Transverse colon (tissue), 4 donors: ENCODE results near the gene GALNT17. TPM values are rescaled to one million over a fixed set of nuclear protein-coding genes. Genes with fewer than 3 reads are reported as not detected.

ENCODE experiments used
- DNase-seq: peaks from one replicate; pipeline ENCODE4 v3.0.0-alpha.2; 2019
- H3K27ac ChIP-seq, 4 donors: fragments of 200-600 bp; sonication (generic); 2 replicates each; pipeline ENCODE4 v1.5.1; 2016 to 2018; ENCODE audit warnings: inconsistent platforms in 4 of 4
- H3K27me3 ChIP-seq: fragments of 200-600 bp; sonication (generic); 2 replicates; pipeline ENCODE4 v1.5.1; 2017; ENCODE audit warnings: inconsistent platforms
- H3K36me3 ChIP-seq, 4 donors: fragments of 200-600 bp; sonication (generic); 2 replicates each; pipeline ENCODE4 v1.5.1; 2017 to 2019; ENCODE audit warnings: inconsistent platforms in 4 of 4
- H3K4me1 ChIP-seq, 4 donors: fragments of 200-600 bp; sonication (generic); 2 replicates each; pipeline ENCODE4 v1.5.1; 2017 to 2020; ENCODE audit warnings: inconsistent platforms in 4 of 4
- H3K4me3 ChIP-seq, 4 donors: fragments of 200-600 bp; sonication (generic); 1 replicate in 1 of 4; 2 replicates in 3 of 4; pipeline versions ENCODE4 v1.5.1 to v1.6.1; 2017 to 2019; ENCODE audit warnings: inconsistent platforms in 4 of 4
- H3K9me3 ChIP-seq, 2 donors: fragments of 200-600 bp; sonication (generic); 2 replicates each; pipeline ENCODE4 v1.5.1; 2017 to 2019; ENCODE audit warnings: inconsistent platforms in 2 of 2
- EP300 ChIP-seq: sonication (generic); formaldehyde crosslinking; IDR thresholded peaks from one replicate; pipeline ENCODE4 v1.6.1; 2017; ENCODE audit warnings: antibody characterized with exemption, low read depth
- POLR2A ChIP-seq: fragments of 450-650 bp; IDR thresholded peaks from one replicate; pipeline ENCODE4 v1.6.1; 2016; ENCODE audit warnings: antibody characterized with exemption, mild to moderate bottlenecking, moderate library complexity
- POLR2AphosphoS5 ChIP-seq, 3 donors: sonication (generic); formaldehyde crosslinking; IDR thresholded peaks; one replicate each; pipeline ENCODE4 v1.6.1; 2016; ENCODE audit warnings: antibody characterized with exemption in 3 of 3
- WGBS, 2 donors: methylation state at CpG; one replicate each; pipeline ENCODE4 v1.1.5; 2018; ENCODE audit warnings: low coverage in 1 of 2; 5-methylcytosine and 5-hydroxymethylcytosine counted together
- in situ Hi-C, 4 donors: fragments of 200-750 bp; cut with MboI; loops; one replicate each; pipeline versions ENCODE4 v1.15.0 to v1.15.1; 2017; ENCODE audit warnings: low sequenced_read_pairs in 3 of 4, low pct_ligation_motif_present in 1 of 4, low pct_unique_long_range_greater_than_20kb in 1 of 4
- intact Hi-C: fragments of 100-400 bp; cut with DNase I; formaldehyde crosslinking; loops from one replicate; pipeline ENCODE4 v1.15.1; 2023; ENCODE audit warnings: low total_unique reads
- total RNA-seq, 4 donors: library from RNA; depleted of rRNA; stranded (reverse); fragments of >200 nt; gene quantifications; one replicate each; pipeline ENCODE4 v1.1.0, GENCODE V29; 2016
- TF ChIP-seq, protein P1 (sequence below), 5 experiments: fragments of 200-600 bp in 3 of 5; fragments of 450-650 bp in 2 of 5; sonication (generic) in 3 of 5; IDR thresholded peaks; 1 replicate in 2 of 5; 2 replicates in 3 of 5; pipeline ENCODE4 v1.5.1; 2016 to 2017; ENCODE audit warnings: antibody characterized with exemption in 5 of 5, inconsistent platforms in 3 of 5, mild to moderate bottlenecking in 2 of 5, moderate library complexity in 1 of 5

The GALNT17 gene
- total RNA-seq, 4 donors from 2014 or later: 2.6 to 6.6 (median 5.7) TPM

DNA sequence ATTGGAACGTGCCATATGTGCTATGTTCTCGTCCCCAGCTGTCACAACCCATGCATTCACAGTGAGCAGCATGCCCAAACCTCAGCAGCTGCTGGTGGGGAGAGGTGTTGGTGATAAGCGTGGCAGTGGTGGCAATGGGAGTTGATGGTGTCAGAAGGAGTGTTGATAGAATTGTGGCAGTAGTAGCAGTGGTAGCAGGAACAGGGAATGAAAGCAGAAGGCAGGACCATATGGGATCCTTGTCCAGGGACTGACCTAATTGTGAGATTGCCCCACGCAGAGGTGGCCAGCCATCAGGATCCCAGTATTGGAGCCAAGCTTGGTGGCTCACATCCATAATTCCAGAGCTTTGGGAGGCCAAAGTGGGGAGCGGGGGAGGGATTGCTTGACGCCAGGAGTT, 276.3 kb downstream of the GALNT17 start:
- Histone ChIP-seq H3K27ac (no peak overlapping the region), H3K4me1 (no peaks in the 10 kb centered on the region), H3K36me3 (no peaks in the 10 kb centered on the region), H3K9me3 (peaks cover 0 to 3% of the 10 kb centered on the region in 2 donors), H3K27me3 (no peaks in the 10 kb centered on the region), H3K4me3 (no peak overlapping the region)
- TF ChIP-seq EP300: no peak
- TF ChIP-seq, protein P1, sequence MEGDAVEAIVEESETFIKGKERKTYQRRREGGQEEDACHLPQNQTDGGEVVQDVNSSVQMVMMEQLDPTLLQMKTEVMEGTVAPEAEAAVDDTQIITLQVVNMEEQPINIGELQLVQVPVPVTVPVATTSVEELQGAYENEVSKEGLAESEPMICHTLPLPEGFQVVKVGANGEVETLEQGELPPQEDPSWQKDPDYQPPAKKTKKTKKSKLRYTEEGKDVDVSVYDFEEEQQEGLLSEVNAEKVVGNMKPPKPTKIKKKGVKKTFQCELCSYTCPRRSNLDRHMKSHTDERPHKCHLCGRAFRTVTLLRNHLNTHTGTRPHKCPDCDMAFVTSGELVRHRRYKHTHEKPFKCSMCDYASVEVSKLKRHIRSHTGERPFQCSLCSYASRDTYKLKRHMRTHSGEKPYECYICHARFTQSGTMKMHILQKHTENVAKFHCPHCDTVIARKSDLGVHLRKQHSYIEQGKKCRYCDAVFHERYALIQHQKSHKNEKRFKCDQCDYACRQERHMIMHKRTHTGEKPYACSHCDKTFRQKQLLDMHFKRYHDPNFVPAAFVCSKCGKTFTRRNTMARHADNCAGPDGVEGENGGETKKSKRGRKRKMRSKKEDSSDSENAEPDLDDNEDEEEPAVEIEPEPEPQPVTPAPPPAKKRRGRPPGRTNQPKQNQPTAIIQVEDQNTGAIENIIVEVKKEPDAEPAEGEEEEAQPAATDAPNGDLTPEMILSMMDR (IDR thresholded peaks at IDR 0.05): no peak
- no peak for TF ChIP-seq POLR2AphosphoS5 (IDR thresholded peaks at IDR 0.05)
- no peak for TF ChIP-seq POLR2A
- intact Hi-C loops (no loop called here), in situ Hi-C loops (no loop called here)
- DNase-seq: no peak
- WGBS, 2 donors: 79 to 100% methylated on average over 1 to 6 of the region's 6 CpGs

DNA sequence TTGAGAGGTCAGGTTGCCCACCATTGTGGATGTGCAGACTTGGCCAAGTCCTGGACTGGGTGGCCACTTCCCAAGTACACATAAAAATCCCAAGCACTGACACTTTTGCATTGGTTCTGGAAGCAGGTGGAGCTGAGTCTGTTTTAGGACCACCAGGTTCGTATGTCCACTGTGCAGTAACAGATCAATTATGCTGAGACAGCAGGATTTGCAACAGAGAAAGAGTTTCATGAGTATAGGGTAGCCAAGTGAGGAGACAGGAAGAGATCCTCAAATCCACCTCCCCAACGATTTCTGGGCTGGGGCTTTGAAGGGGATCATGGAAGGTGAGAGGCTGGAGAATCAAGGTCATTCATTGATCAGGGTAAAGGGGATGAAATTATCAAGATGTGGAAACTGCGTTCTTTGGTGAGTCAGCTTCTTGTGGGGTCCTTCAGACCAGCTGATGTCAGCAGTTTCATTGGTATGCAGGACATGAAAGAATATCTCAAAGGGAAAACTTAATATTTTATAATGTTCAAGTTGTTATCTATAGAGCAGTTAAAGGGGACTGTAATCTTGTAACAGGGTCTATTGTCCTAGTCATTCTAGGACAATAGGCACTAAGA, 277.7 kb downstream of the GALNT17 start:
- Histone ChIP-seq H3K27ac (no peak overlapping the region), H3K36me3 (no peaks in the 10 kb centered on the region), H3K4me3 (no peak overlapping the region), H3K9me3 (peaks cover 0 to 3% of the 10 kb centered on the region in 2 donors), H3K4me1 (no peaks in the 10 kb centered on the region), H3K27me3 (no peaks in the 10 kb centered on the region)
- no peak for DNase-seq
- TF ChIP-seq POLR2AphosphoS5 (IDR thresholded peaks at IDR 0.05) (no peak), POLR2A (no peak), EP300 (no peak)
- TF ChIP-seq, protein P1 (IDR thresholded peaks at IDR 0.05): no peak
- intact Hi-C loops (no loop called here), in situ Hi-C loops (no loop called here)
- 43 to 63% methylated on average over 2 to 3 of the region's 3 CpGs for WGBS, 2 donors

DNA sequence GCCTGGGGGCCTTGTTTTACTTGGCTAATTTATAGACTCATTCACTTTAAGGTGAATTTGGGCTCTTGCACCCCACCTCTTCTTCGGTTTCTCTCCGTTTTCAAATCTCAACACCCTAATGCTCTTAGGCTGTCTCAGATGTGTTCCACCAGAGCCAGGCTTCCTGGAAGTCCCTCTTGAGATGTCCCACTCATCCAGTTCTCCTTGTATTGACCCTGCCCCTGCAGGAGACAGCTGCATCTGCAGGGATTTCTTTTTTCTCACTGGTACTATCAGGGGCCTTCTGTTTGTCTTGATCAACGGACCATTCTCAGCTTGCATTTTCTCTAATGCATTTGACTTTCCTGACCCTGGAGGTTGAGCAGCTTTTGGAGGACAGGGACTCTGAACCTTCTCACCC, 279.5 kb downstream of the GALNT17 start:
- Histone ChIP-seq H3K9me3 (peaks cover 0 to 3% of the 10 kb centered on the region in 2 donors), H3K36me3 (no peaks in the 10 kb centered on the region), H3K4me1 (no peaks in the 10 kb centered on the region), H3K27me3 (no peaks in the 10 kb centered on the region), H3K27ac (no peak overlapping the region), H3K4me3 (no peak overlapping the region)
- no peak for DNase-seq
- 75 to 84% methylated on average over 2 to 3 of the region's 3 CpGs for WGBS, 2 donors
- in situ Hi-C loops (no loop called here), intact Hi-C loops (no loop called here)
- TF ChIP-seq, protein P1 (IDR thresholded peaks at IDR 0.05): no peak
- no peak for TF ChIP-seq POLR2A

DNA sequence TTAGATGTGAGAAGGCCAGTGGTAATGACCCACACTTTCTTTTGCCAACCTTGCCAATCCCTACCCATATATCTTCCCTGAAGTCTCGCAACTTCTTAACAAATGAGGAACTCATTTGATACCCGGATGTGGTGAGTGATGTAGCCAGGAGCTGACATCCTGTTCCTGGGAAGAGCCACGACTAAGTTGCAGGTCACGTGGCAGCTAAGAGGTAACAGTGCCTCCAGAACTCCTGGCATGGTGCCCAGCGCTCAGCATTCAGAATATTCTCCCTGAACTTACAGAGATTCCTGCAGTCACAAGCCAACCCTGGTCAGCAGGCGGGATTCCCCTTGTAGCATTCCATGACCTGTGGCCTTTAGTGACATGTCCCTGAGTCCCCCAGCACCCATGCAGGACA, 282.5 kb downstream of the GALNT17 start:
- intact Hi-C loops: no loop called here
- H3K4me3 ChIP-seq: no peak overlapping the region
- no peak for DNase-seq
- H3K27me3 ChIP-seq: no peaks in the 10 kb centered on the region
- in situ Hi-C loops: no loop called here
- peaks cover 0 to 3% of the 10 kb centered on the region in 2 donors for H3K9me3 ChIP-seq
- no peaks in the 10 kb centered on the region for H3K36me3 ChIP-seq
- H3K27ac ChIP-seq: no peak overlapping the region
- no peak for TF ChIP-seq POLR2A
- TF ChIP-seq EP300: no peak
- TF ChIP-seq POLR2AphosphoS5 (IDR thresholded peaks at IDR 0.05): no peak
- TF ChIP-seq, protein P1 (IDR thresholded peaks at IDR 0.05): no peak
- 74% methylated on average over 6 of the region's 6 CpGs; no CpG with 5 or more reads in 1 of the 2 donors for WGBS, 2 donors
- no peaks in the 10 kb centered on the region for H3K4me1 ChIP-seq
